ENCODE measurements around the gene DOC2B.

DOC2B gene

GRCh38 chr17:160336-160735 lies 21.1 kb downstream of the DOC2B start:
- no peak for FAIRE-seq

- FAIRE-seq = no peak
Observed at GRCh38 chr17:159609-160008, 21.8 kb downstream of the DOC2B start.

- FAIRE-seq = no peak
Observed at GRCh38 chr17:158379-158778, 23.1 kb downstream of the DOC2B start.

GRCh38 chr17:157901-158300 lies 23.5 kb downstream of the DOC2B start:
- no peak for FAIRE-seq

DNA sequence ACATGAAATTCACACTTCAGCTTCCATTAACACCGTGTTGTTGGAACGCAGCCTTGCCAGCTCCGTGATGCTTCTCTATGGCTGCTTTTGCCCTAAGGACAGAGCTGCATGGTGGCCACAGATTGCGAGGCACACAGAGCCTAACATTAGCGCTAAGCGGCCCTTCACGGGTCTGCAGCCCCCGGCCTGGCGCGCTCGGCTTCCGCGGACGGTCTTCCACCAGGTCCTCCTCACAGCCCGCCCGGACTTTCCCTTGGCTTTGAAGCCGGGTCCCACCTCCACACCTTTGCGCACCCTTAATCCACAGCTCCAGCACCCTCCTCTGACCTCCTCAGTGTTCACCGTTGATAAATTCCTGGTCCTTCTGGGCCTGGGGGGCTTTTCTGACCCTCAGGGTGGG lies 24.5 kb downstream of the DOC2B start:
- FAIRE-seq = no peak

DNA sequence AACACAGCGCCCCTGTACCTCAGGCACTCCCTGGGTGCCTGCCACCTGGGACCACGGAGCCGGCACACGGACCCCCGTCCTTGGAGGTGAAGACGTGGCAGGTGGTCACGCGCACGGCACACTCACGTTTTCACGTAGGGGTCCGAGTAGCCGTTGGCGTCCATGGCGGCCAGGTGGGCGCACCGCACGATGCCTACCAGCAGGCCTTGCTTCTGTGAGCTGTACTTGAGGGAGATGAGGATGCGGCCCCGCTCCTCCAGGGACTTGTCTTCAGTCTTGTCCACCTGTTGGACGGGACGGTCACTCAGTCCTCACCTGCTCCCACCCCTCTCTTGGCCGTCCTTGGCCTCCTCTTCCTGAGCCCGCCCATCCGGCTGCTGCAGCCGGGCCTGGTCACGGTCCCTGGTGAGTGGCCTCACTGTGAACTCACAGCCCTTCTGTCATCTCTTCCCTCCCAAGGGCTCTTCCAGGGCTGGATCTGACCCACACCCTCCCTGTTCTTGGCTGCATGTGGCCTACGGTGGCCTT lies 25.3 kb downstream of the DOC2B start:
- no peak for FAIRE-seq

GRCh38 chr17:155576-155975 lies 25.9 kb downstream of the DOC2B start:
- no peak for FAIRE-seq

GRCh38 chr17:153851-154250 lies 27.6 kb downstream of the DOC2B start:
- FAIRE-seq = no peak

GRCh38 chr17:152860-153420 lies 28.5 kb downstream of the DOC2B start:
- FAIRE-seq = no peak

GRCh38 chr17:151886-152859 lies 29.3 kb downstream of the DOC2B start:
- no peak for FAIRE-seq

DNA sequence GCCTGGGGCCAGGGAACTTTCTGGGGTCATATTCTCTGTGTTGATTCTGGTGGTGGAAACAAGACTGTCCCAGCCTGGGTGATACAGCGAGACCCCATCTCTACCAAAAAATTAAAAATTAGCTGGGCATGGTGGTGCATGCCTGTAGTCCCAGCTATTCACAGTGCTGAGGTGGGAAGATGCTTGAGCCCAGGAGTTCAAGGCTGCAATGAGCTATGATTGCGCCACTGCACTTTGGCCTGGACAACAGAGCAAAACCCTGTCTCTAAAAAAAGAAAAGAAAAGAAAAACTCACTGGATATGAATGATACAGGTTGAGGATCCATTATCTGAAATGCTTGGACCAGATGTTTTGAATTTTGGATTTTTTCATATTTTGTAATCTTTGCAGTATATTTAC lies 30.4 kb downstream of the DOC2B start:
- no peak for FAIRE-seq

DNA sequence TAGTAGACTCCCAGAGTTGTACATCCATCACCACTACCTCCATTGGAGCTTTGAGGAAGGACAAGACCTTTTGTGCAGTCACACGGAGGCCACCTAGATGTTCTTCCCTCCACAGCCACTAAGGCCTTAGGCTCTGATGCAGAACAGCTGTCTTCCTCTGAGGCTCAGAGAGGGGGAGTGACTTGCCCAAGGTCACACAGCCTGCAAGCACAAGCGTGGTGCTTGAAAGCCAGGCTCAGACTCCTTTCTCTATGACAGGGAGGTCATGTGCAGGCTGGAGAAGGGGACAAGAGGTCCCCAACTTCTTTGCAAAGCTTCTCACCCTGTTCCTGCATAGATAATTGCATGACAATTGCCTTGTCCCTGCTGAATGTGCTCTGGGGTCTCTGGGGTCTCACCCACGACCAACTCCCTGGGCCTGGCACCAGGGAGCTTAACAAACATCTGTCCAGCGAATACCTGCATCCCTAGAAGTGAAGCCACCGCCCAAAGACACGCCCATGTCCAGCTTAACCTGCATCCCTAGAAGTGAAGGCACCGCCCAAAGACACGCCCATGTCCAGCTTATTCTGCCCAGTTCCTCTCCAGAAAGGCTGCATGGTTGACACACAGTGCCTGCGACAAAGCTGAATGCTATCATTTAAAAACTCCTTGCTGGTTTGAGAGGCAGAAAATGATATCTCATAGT lies 31.4 kb downstream of the DOC2B start:
- FAIRE-seq = no peak

DNA sequence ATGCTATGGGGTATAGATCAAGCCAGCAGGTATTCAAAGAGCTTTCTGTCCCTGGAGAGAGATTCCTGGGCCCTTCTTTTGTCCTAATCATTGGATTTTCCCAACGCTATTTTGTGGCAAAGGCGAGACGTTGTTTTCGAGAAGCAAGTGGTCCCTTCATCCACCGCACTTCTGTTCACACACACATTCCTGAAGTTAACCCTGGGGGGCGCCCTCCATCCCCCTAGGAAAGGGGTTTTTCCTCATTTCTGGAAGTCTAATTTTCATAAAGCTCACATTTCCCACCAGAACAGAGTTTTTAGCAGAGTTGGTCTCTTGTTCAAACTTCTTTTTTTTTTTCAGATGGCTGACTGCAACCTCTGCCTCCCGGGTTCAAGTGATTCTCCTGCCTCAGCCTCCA lies 32.2 kb downstream of the DOC2B start:
- FAIRE-seq = no peak

- no peak for FAIRE-seq
Observed at GRCh38 chr17:148757-149156, 32.7 kb downstream of the DOC2B start.

DNA sequence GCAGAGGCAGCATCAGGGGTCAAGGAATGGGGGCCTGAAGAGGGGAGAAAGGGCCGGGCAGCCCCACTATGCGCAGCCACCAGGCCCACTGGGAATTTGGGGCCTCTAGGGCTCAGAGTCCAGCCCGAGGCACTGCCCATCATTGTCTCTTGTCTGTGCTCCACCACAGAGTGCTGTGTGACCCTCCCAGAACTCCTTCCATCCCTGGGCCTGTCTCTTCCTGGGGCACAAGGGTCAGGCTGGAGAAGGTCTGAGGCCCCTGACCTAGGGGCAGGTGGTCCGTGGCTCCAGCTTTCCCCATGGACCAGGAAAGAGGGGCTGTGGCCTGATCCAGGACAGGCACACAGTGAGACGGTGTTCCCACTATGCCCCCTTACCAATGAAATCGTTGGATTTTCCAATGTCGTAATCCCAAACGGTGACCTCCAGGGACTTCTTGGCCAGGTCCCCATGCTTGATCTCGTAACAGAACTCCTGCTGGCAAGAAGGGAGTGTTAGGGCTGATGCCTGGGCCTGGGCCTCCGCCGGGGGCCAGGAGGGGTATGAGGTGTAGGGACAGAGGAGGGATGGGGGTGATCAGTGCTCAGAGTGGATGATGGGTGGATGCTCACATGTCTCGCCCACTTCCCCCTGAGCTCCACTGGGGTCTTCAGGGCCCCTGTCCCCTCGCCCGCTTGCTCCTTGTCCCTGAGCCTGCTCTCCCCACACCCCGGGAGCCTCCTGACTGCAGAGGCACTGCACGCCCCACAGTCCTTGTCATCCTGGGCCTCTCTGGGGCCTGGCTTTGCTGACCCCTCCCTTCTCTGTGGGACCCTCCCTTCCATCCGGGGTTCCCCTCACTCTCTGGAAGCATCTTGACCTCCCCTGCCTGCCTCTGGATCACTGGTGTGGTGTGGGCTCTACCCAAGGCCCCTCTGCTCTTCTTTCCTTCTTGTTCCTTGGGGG lies 33.4 kb downstream of the DOC2B start:
- no peak for FAIRE-seq

- no peak for FAIRE-seq
Observed at GRCh38 chr17:146983-147761, 34.3 kb downstream of the DOC2B start.

DNA sequence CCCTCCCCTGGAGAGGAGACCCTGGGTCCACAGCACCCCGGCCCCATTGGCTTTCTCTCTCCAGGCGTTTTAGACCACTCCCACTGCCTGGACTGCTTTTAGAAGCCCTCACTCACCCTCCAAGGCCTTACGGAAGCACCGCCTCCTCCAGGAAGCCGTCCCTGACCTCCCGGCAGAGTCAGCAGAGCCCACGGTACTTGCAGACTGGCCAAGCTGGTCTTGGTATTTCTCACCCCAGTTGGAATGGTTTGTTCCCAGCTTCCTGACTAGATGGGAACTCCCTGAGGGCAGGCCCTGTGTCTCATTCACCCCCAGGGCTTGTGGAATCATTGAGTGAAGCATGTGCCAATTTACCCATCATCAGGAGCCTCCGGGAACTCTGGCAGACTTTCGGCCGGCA lies 34.9 kb downstream of the DOC2B start:
- no peak for FAIRE-seq

GRCh38 chr17:145671-146541 lies 35.5 kb downstream of the DOC2B start:
- FAIRE-seq = no peak

DNA sequence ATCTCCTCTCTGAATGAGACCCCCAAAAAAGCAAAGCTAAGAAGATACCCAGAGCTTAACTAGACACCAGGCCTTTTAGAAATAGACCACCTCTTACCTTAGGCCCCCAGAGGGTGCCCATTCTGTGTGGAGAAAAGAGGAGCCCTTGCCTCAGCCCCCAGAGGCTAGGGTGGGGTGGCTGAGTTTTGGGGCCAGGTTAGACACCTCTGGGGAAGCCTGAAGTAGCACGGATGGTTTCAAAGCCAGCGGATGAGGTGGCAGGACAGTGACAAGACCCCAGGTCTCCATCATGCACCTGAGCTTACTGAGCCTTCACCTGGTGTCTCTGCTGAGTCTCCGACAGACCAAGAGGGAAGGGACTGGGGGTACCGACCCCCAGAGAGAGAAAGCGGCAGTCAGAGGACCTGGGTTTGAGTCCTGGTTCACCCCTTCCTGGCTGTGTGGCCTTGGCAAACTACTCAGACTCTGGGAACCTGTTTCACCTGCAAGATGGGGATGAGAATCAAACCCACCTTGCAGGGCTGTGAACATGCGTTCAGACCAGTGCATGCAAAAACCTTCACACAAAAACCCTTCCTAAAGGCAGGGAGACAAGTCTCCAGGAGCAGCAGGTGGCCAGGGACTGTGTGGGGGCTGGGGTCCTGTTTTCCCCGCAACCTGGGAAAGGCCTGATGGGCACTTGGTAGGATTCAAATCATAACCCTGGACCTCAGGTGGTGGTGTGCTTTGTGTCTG lies 36.3 kb downstream of the DOC2B start:
- FAIRE-seq = no peak

DNA sequence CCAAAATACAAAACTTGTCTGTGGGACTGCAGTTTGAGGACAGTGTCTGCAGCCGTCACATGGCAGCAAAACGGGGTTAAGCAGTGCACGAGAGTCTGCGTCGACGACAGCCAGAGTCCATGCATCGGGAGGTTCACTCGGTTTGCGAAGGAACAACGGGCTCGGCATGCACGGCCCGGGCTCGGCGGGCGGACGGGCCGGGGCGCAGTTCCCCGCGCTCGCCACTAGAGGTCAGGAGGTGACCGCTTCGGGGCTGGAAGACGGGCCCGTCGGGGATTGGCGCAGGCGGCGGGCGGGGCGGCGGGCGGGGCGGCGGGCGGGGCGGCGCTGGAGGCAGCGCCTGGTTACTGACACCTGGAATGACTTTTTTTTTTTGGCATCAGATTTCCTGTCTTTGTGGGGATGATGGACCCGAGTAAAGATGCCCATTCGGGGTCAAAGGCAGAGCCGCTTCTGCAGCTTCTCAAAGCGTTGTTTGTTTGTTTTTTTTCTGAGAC lies 37.6 kb downstream of the DOC2B start:
- FAIRE-seq = no peak
